ENCODE measurements around the gene F10.

Gene F10

GRCh38 chr13:113166681-113167080, 44.1 kb downstream of the F10 start:
- H3K4me2 ChIP-seq = no peak overlapping the region
- TF ChIP-seq Cebpa-rat (IDR thresholded peaks at IDR 0.05) = no peak

GRCh38 chr13:113167155-113167554, 44.6 kb downstream of the F10 start:
- peaks cover 28% of the 10 kb centered on the region for H3K4me1 ChIP-seq
- no peak for TF ChIP-seq Cebpa-rat (IDR thresholded peaks at IDR 0.05)
- no peak overlapping the region for H3K4me2 ChIP-seq

More at GRCh38 chr13:113166681-113167080, 44.1 kb downstream of the F10 start:
- H3K27ac ChIP-seq = no peak overlapping the region
- peaks cover 23% of the 10 kb centered on the region for H3K36me3 ChIP-seq
- H4K20me1 ChIP-seq = peaks cover 8% of the 10 kb centered on the region; the same call in 1 of the 2 replicates
- peaks cover 36% of the 10 kb centered on the region for H3K27me3 ChIP-seq
- no peak overlapping the region for H3K4me3 ChIP-seq
- peaks cover 23% of the 10 kb centered on the region for H3K4me1 ChIP-seq
- no peaks in the 10 kb centered on the region for H3K9me3 ChIP-seq
- no peak overlapping the region for H3K9ac ChIP-seq

GRCh38 chr13:113167575-113167974, 45.0 kb downstream of the F10 start:
- Histone ChIP-seq H3K9me3 (no peaks in the 10 kb centered on the region), H4K20me1 (peaks cover 8% of the 10 kb centered on the region; the same call in 1 of the 2 replicates), H3K4me2 (no peak overlapping the region), H3K27ac (no peak overlapping the region), H3K27me3 (peaks cover 32% of the 10 kb centered on the region), H3K9ac (no peak overlapping the region), H3K4me1 (peaks cover 29% of the 10 kb centered on the region), H3K36me3 (peaks cover 32% of the 10 kb centered on the region), H3K4me3 (no peak overlapping the region)
- no peak for TF ChIP-seq Cebpa-rat (IDR thresholded peaks at IDR 0.05)

More at GRCh38 chr13:113167155-113167554, 44.6 kb downstream of the F10 start:
- Histone ChIP-seq H3K27ac (no peak overlapping the region), H3K27me3 (peaks cover 33% of the 10 kb centered on the region), H3K9ac (no peak overlapping the region), H3K9me3 (no peaks in the 10 kb centered on the region), H3K4me3 (no peak overlapping the region), H4K20me1 (peaks cover 8% of the 10 kb centered on the region; the same call in 1 of the 2 replicates), H3K36me3 (peaks cover 28% of the 10 kb centered on the region)

GRCh38 chr13:113168211-113168610, 45.6 kb downstream of the F10 start:
- Histone ChIP-seq H3K27me3 (peaks cover 25% of the 10 kb centered on the region), H3K9ac (no peak overlapping the region), H3K4me1 (peaks cover 24% of the 10 kb centered on the region), H3K27ac (no peak overlapping the region), H3K9me3 (no peaks in the 10 kb centered on the region), H3K4me2 (no peak overlapping the region), H3K4me3 (no peak overlapping the region), H3K36me3 (peaks cover 39% of the 10 kb centered on the region), H4K20me1 (peaks cover 4% of the 10 kb centered on the region; the same call in 1 of the 2 replicates)
- no peak for TF ChIP-seq Cebpa-rat (IDR thresholded peaks at IDR 0.05)

GRCh38 chr13:113169277-113170272, 47.0 kb downstream of the F10 start:
- no peak overlapping the region for H3K4me2 ChIP-seq
- H3K9ac ChIP-seq = no peak overlapping the region
- H3K27me3 ChIP-seq = peaks cover 12% of the 10 kb centered on the region
- H3K36me3 ChIP-seq = peaks cover 46% of the 10 kb centered on the region
- H3K9me3 ChIP-seq = no peaks in the 10 kb centered on the region
- H3K4me3 ChIP-seq = no peak overlapping the region
- peaks cover 19% of the 10 kb centered on the region for H3K4me1 ChIP-seq
- TF ChIP-seq Cebpa-rat (IDR thresholded peaks at IDR 0.05) = no peak
- no peak overlapping the region for H3K27ac ChIP-seq
- no peaks in the 10 kb centered on the region; the same call in 1 of the 2 replicates for H4K20me1 ChIP-seq

GRCh38 chr13:113170511-113170910, 47.9 kb downstream of the F10 start:
- peaks cover 55% of the 10 kb centered on the region for H3K36me3 ChIP-seq
- no peak overlapping the region for H3K27ac ChIP-seq
- H3K4me3 ChIP-seq = no peak overlapping the region
- peaks cover under 1% of the 10 kb centered on the region; the same call in 1 of the 2 replicates for H4K20me1 ChIP-seq
- TF ChIP-seq Cebpa-rat (IDR thresholded peaks at IDR 0.05) = no peak
- H3K9me3 ChIP-seq = no peaks in the 10 kb centered on the region
- H3K9ac ChIP-seq = no peak overlapping the region
- peaks cover 2% of the 10 kb centered on the region; the same call in 1 of the 2 replicates for H3K27me3 ChIP-seq
- H3K4me2 ChIP-seq = peak overlapping the region; percentile 52; the same call in 1 of the 2 replicates
- H3K4me1 ChIP-seq = peaks cover 18% of the 10 kb centered on the region

GRCh38 chr13:113171250-113172125, 48.9 kb downstream of the F10 start:
- peak overlapping the region; percentile 52 for H3K4me2 ChIP-seq
- no peak for TF ChIP-seq Cebpa-rat (IDR thresholded peaks at IDR 0.05)
- peaks cover 8% of the 10 kb centered on the region; the same call in 1 of the 2 replicates for H4K20me1 ChIP-seq
- H3K9ac ChIP-seq = peak overlapping the region; percentile 16; the same call in 1 of the 2 replicates
- H3K4me1 ChIP-seq = peaks cover 18% of the 10 kb centered on the region
- H3K36me3 ChIP-seq = peaks cover 65% of the 10 kb centered on the region
- no peaks in the 10 kb centered on the region for H3K27me3 ChIP-seq
- no peak overlapping the region for H3K27ac ChIP-seq
- no peaks in the 10 kb centered on the region for H3K9me3 ChIP-seq
- H3K4me3 ChIP-seq = no peak overlapping the region

- peaks cover 18% of the 10 kb centered on the region for H3K4me1 ChIP-seq
- peaks cover 75% of the 10 kb centered on the region for H3K36me3 ChIP-seq
- TF ChIP-seq Cebpa-rat (IDR thresholded peaks at IDR 0.05) = no peak
- no peak overlapping the region for H3K4me3 ChIP-seq
- no peaks in the 10 kb centered on the region for H3K27me3 ChIP-seq
- peaks cover 8% of the 10 kb centered on the region; the same call in 1 of the 2 replicates for H4K20me1 ChIP-seq
- H3K4me2 ChIP-seq = no peak overlapping the region
- H3K9me3 ChIP-seq = no peaks in the 10 kb centered on the region
- no peak overlapping the region for H3K27ac ChIP-seq
- 0 out of 2 replicates have a peak overlapping the region, but pooled peaks have one; percentile 16 for H3K9ac ChIP-seq
Observed at GRCh38 chr13:113172419-113172926, 49.9 kb downstream of the F10 start.

- Histone ChIP-seq H3K36me3 (peaks cover 93% of the 10 kb centered on the region), H3K4me3 (no peak overlapping the region), H3K9ac (no peak overlapping the region), H3K27ac (no peak overlapping the region), H3K9me3 (no peaks in the 10 kb centered on the region), H3K4me1 (peaks cover 10% of the 10 kb centered on the region), H4K20me1 (peaks cover 21% of the 10 kb centered on the region), H3K4me2 (no peak overlapping the region), H3K27me3 (no peaks in the 10 kb centered on the region)
- TF ChIP-seq Cebpa-rat (IDR thresholded peaks at IDR 0.05) = no peak
Observed at GRCh38 chr13:113176280-113176679, 53.7 kb downstream of the F10 start.

All from BLaER1 (cell line).